ENCODE measurements around the gene WRAP53.

The WRAP53 gene

GRCh38 chr17:7747635-7748071 lies 59.4 kb downstream of the WRAP53 start:
- peak; percentile 72 for DNase-seq

- DNase-seq: peak; percentile 56
Observed at GRCh38 chr17:7748076-7748775, 59.9 kb downstream of the WRAP53 start.

- DNase-seq: peak; percentile 87
Observed at GRCh38 chr17:7750321-7750821, 62.1 kb downstream of the WRAP53 start.

Measured in NCI-H226 (cell line).